ENCODE data around the gene KLHL29. TPM values are rescaled to one million over a fixed set of nuclear protein-coding genes. Genes with fewer than 3 reads are reported as not detected.

KLHL29 gene
- total and polyA plus RNA-seq, 2 of the 13 experiments (the other 11 are each of a cell fraction or from before 2014, with no cell fraction given): 0.01 TPM; not detected in 1

DNA sequence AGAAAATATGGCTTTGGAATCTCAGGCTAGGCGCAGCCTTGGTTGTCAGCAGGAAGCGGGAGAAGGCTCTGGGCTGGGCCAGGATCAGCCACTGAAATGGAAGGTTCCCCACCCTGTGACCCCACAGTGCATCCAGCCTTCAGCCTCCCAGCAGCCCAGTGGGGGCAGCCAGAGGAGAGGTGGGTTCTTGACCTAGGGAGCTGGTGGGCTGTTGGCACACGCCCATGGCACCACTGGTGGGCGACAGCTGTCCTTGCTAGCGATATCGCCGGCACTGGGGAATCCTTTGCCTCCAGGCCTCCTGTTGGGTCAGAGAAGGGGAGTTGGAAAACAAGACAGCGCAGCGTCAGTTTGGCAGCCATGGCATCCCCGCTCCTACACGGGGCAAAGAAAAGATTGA is 92.4 kb downstream of the KLHL29 start (continued):
- TF ChIP-seq ZC3H4 (CRISPR knock-in tag; IDR thresholded peaks at IDR 0.05; ENCODE audit: borderline replicate concordance): no peak
- no peak for TF ChIP-seq SMYD3 (CRISPR knock-in tag; IDR thresholded peaks at IDR 0.05)

- Histone ChIP-seq H3K36me3 (replicated peaks in 1 of 2; ENCODE audit: control insufficient read depth in 1 of 2, insufficient read depth in 2 of 2, low read length in 2 of 2) (no peaks in the 10 kb centered on the region), H2AFZ (ENCODE audit: low read length) (no peak overlapping the region), H3K4me3 (replicated peaks in 1 of 3; ENCODE audit: insufficient read depth in 1 of 3, low read depth in 2 of 3, low read length in 3 of 3) (no peak overlapping the region), H3K27ac (ENCODE audit: extremely low read length, insufficient read depth, low read length) (no peak overlapping the region), H3K4me2 (ENCODE audit: low read depth, low read length) (no peak overlapping the region), H3K4me1 (ENCODE audit: insufficient read depth, low read length) (no peaks in the 10 kb centered on the region), H3K27me3 (ENCODE audit: control insufficient read depth in 1 of 2, insufficient read depth in 2 of 2, low read length in 2 of 2) (peaks cover 0 to 5% of the 10 kb centered on the region in 2 experiments; a peak in 2 of 5 replicates), H3K9me3 (ENCODE audit: low read length) (no peaks in the 10 kb centered on the region), H3K79me2 (ENCODE audit: insufficient read depth, low read length) (no peaks in the 10 kb centered on the region), H4K20me1 (ENCODE audit: insufficient read depth, low read length) (no peaks in the 10 kb centered on the region), H3K9ac (ENCODE audit: insufficient read depth, low read depth, low read length) (no peak overlapping the region)
- 41% methylated on average over 15 of the region's 17 CpGs for WGBS (ENCODE audit: low lambda C conversion rate)
- FAIRE-seq (no peak), DNase-seq (ENCODE audit: low spot score) (no peak), ATAC-seq (no peak; the same call in 1 of the 3 replicates)
- in situ Hi-C loops (cut with HindIII; ENCODE audit: extremely low pct_ligation_motif_present, low pct_unique_long_range_greater_than_20kb) (no loop called here), intact Hi-C loops (cut with micrococcal nuclease; ENCODE audit: unreplicated experiment) (no loop called here)
- POLR2A ChIA-PET: no interaction called here
- no TSS peak for BruUV-seq (replicated peaks)
- CTCF ChIA-PET (ENCODE audit: low intra/inter-chr PET ratio, low total read pairs): no interaction called here
- no peak for TF ChIP-seq ZNF660 (CRISPR knock-in tag; IDR thresholded peaks at IDR 0.05; ENCODE audit: borderline replicate concordance, low read depth)
- TF ChIP-seq SKIL (CRISPR knock-in tag; IDR thresholded peaks at IDR 0.05; ENCODE audit: borderline replicate concordance): no peak
- TF ChIP-seq ZNF761 (CRISPR knock-in tag; conservative IDR thresholded peaks at IDR 0.05): no peak
- TF ChIP-seq TCF12 (IDR thresholded peaks at IDR 0.05): no peak
- TF ChIP-seq TCF12 (CRISPR knock-in tag; IDR thresholded peaks at IDR 0.05): no peak
- TF ChIP-seq ZNF263 (CRISPR knock-in tag; IDR thresholded peaks at IDR 0.05): no peak
- TF ChIP-seq ZNF329 (CRISPR knock-in tag; IDR thresholded peaks at IDR 0.05; ENCODE audit: low read depth): no peak
- TF ChIP-seq CENPX (CRISPR knock-in tag; IDR thresholded peaks at IDR 0.05): no peak
- no peak for TF ChIP-seq ZNF160 (CRISPR knock-in tag; IDR thresholded peaks at IDR 0.05)
- TF ChIP-seq, protein P1, sequence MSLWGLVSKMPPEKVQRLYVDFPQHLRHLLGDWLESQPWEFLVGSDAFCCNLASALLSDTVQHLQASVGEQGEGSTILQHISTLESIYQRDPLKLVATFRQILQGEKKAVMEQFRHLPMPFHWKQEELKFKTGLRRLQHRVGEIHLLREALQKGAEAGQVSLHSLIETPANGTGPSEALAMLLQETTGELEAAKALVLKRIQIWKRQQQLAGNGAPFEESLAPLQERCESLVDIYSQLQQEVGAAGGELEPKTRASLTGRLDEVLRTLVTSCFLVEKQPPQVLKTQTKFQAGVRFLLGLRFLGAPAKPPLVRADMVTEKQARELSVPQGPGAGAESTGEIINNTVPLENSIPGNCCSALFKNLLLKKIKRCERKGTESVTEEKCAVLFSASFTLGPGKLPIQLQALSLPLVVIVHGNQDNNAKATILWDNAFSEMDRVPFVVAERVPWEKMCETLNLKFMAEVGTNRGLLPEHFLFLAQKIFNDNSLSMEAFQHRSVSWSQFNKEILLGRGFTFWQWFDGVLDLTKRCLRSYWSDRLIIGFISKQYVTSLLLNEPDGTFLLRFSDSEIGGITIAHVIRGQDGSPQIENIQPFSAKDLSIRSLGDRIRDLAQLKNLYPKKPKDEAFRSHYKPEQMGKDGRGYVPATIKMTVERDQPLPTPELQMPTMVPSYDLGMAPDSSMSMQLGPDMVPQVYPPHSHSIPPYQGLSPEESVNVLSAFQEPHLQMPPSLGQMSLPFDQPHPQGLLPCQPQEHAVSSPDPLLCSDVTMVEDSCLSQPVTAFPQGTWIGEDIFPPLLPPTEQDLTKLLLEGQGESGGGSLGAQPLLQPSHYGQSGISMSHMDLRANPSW (CRISPR knock-in tag; IDR thresholded peaks at IDR 0.05; ENCODE audit: borderline replicate concordance): no peak
- no peak for TF ChIP-seq PAXIP1 (CRISPR knock-in tag; conservative IDR thresholded peaks at IDR 0.05)
- no peak for TF ChIP-seq CHD4 (IDR thresholded peaks at IDR 0.05; ENCODE audit: borderline replicate concordance, low read length)
These were observed 93.3 kb downstream of the KLHL29 start for GRCh38 chr2:23478087-23478932.

All from HepG2 (cell line).